Activated gamma-delta T cell (primary cell): Measurements from ENCODE around the gene TNFSF18.
"Not testable (repeated sequence)": the region's sequence is repeated elsewhere in the genome, so short reads cannot be mapped to it uniquely, and the experiment has no call there.

ENCODE experiments used
- DNase-seq: peaks from one replicate; lab custom pipeline; 2025; lab: John Stamatoyannopoulos, UW
- total RNA-seq, 2 donors: gene quantifications; one replicate each; lab custom pipeline; 2026; lab: John Stamatoyannopoulos, UW

Gene TNFSF18
- total RNA-seq, result 0 to 0.17 reads per million in 2 donors

- DNase-seq, result no peak
These were observed at the start of gene TNFSF18 for GRCh38 chr1:173050865-173051264. TSS of gene TNFSF18 (minus strand) at chr1:173050941. CDS start at chr1:173050896, 45 bp downstream.

GRCh38 chr1:173099166-173099565 lies 48.4 kb upstream of the TNFSF18 start:
- DNase-seq, result no peak

GRCh38 chr1:173098117-173098516 lies 47.4 kb upstream of the TNFSF18 start:
- DNase-seq, result no peak

GRCh38 chr1:173097001-173097400 lies 46.3 kb upstream of the TNFSF18 start:
- DNase-seq, result no peak

GRCh38 chr1:173095632-173096031 lies 44.9 kb upstream of the TNFSF18 start:
- no peak for DNase-seq

- DNase-seq, result no peak
These were observed 43.8 kb upstream of the TNFSF18 start for GRCh38 chr1:173094541-173094940.

GRCh38 chr1:173093691-173094445 lies 43.1 kb upstream of the TNFSF18 start:
- no peak for DNase-seq

GRCh38 chr1:173084292-173084691 lies 33.6 kb upstream of the TNFSF18 start:
- no peak for DNase-seq

GRCh38 chr1:173082913-173083312 lies 32.2 kb upstream of the TNFSF18 start:
- DNase-seq, result no peak

GRCh38 chr1:173074217-173074616 lies 23.5 kb upstream of the TNFSF18 start:
- not testable (repeated sequence) for DNase-seq

GRCh38 chr1:173064011-173064410 lies 13.3 kb upstream of the TNFSF18 start:
- no peak for DNase-seq

GRCh38 chr1:173063171-173063570 lies 12.4 kb upstream of the TNFSF18 start:
- DNase-seq, result no peak

- DNase-seq, result no peak
These were observed 11.6 kb upstream of the TNFSF18 start for GRCh38 chr1:173062150-173062938.

GRCh38 chr1:173058556-173058955 lies 7.8 kb upstream of the TNFSF18 start:
- no peak for DNase-seq

GRCh38 chr1:173057984-173058383 lies 7.2 kb upstream of the TNFSF18 start:
- no peak for DNase-seq

- DNase-seq, result no peak
These were observed 5.6 kb upstream of the TNFSF18 start for GRCh38 chr1:173056365-173056764.

GRCh38 chr1:173052681-173053196 lies 2.0 kb upstream of the TNFSF18 start:
- DNase-seq, result no peak

- DNase-seq, result no peak
These were observed 1.5 kb downstream of the TNFSF18 start for GRCh38 chr1:173049322-173049633.

- no peak for DNase-seq
These were observed 2.0 kb downstream of the TNFSF18 start for GRCh38 chr1:173048621-173049321.

- DNase-seq, result no peak
These were observed 6.1 kb downstream of the TNFSF18 start for GRCh38 chr1:173044656-173045055.

- no peak for DNase-seq
These were observed 7.5 kb downstream of the TNFSF18 start for GRCh38 chr1:173043253-173043652.

- DNase-seq, result no peak
These were observed 7.9 kb downstream of the TNFSF18 start for GRCh38 chr1:173042806-173043205.
